GM19351 (cell line): ENCODE measurements around the gene PLBD2.

Source experiments
- ATAC-seq: cut with Tn5 transposase; IDR thresholded peaks from one replicate; pipeline ENCODE4 v1.9.1; 2021; ENCODE audit warnings: mild to moderate bottlenecking, moderate library complexity; ENCODE audit not compliant: unreplicated experiment

Gene PLBD2

DNA sequence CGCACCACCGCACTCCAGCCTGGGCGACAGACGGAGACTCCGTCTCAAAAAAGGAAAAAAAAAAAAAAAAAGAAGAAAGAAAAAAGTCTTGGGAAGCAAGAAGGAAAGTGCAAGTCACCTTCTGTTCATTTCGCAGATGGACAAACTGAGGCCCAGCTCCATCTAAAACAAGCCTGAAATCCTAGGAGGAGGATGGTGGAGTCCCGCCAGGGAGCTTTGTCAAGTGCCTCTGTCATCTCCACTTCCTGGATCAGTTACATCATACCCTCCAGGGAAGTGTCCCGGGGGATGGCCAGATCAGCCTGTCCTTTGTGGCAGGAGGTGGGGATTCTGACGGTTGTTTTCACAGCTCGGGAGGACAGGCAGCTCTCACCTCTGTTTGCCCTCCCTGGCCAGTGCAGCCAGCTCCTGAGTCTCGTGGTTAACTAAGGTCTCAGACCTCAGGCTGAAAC, 55.1 kb downstream of the PLBD2 start:
- ATAC-seq: no peak

GRCh38 chr12:113414519-113415038, 56.2 kb downstream of the PLBD2 start:
- ATAC-seq: no peak

- ATAC-seq: peak; percentile 40
Observed at GRCh38 chr12:113416091-113416754, 57.8 kb downstream of the PLBD2 start.

GRCh38 chr12:113418213-113418879, 60.0 kb downstream of the PLBD2 start:
- ATAC-seq: no peak

DNA sequence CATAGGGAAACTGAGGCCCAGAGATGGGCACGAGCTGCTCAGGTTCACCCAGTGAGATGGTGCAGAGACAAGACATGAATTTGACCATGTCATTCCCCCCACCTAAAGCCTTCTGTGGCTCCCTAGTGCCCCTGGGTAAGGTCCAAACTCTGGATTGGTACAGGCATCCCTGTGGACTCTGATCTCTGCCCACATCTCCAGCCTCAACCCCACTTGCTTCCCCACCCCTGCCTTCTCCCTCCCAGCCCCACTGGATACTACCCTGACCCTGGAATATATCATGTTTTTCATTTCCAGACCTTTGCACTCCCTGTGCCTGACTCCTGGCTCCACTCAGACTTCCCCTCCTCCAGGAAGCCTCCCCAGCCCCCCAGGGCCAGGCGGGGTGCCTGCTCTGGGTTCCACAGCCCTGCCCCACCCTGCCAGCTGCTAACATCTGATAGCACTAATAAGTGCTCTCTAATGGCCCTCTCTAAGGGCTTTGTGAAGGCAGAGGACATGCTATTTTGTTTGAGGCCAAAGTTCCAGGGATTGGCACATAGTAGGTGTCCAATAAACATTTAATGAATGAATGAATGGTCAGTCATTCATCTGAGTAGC, 62.7 kb downstream of the PLBD2 start:
- ATAC-seq: no peak

DNA sequence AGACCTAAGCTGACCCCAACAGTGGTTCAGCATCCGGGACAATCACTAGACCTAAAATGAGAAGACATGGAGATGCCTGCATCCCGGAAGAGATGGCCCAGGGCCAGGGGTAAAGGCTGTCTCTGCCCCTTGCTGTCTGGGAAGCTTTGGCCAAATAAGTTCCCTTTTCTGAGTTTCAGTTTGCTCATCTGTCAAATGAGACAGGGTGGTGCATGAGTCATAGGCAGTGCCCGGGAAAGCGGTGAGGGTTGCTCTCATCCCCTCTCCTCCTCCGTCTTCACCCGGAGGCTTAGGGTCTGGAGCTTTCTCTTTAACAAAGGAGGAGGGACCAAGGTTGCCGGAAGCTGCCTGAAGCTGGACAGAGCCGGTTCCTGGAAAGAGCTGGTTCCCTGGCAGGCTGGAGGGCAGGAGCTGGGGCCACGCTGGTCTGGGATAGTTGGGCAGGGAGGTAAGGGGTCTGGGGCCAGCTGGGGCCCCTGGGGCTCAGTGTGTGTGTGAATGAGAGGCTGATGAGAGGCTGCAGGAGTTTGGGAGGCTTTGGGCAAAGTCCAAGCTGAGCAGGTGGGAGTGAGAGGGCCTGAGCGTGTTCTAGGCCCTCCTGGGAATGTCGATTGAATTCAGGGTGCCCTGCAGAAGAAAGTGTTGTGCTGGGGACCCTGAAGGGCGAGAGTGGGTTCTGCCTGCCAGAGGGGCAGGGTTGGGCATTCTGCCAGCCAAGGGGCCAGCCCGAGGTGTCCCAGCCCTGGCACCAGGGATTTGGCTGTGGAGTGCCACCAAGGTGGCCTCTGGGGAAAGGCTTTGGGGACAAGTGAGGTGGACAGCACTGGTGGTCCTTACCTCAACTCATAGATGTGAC, 63.9 kb downstream of the PLBD2 start, which contains the start of gene SDSL:
TSS of gene SDSL (plus strand) at position 351 of the 856 bp plus-strand sequence. CDS start 5,603 bp downstream, outside the sequence.
- ATAC-seq: peak; percentile 75

DNA sequence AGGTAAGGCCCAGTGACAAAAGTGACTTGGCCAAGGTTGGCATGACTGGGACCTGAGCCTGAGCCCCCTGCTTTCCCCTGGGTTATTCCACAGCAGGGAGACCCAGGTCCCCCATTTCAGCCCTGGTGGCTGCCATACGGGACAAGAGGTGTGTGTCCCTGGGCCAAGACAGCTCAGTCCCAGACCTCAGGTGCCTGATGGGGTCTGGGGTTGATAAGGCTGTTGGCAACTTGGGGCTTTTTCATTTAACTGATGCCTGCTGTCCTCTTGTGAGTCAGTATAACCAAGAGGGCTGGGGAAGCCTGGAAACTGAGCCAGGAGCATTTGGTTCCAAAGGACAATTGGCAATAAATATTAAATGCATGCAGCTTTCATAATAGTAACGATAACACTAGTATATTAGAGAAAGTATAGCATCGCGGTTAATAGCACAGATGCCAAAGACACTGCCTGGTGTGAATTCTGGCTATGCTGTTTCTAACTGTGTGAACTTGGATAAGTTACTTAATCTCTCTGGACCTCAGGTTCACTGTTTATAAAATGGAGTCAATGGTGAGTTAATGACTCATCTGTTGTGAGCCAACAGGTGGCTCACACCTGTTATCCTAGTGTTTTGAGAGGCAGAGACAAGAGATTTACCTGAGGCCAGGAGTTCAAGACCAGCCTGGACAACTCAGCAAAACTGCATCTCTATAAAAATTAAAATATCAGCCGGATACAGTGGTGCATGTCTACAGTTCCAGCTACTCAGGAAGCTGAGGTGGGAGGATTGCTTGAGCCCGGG, 64.7 kb downstream of the PLBD2 start:
- no peak for ATAC-seq

DNA sequence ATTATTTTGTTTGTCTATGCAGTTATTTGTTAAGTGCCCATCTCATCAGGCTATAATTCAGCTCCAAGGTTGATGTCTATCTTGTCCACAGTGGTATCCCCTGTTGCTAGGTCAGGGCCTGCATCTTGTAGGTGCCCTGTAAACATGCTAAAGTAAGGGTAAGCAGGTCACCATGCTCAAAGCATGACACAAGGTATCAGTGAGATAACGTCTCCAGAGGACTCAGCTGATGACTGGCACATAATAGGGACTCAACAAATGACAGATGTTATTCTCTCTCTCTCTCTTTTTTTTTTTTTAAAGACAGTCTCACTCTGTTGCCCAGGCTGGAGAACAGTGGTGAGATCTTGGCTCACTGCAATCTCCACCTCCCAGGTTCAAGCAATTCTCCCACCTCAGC, 66.1 kb downstream of the PLBD2 start:
- no peak for ATAC-seq

DNA sequence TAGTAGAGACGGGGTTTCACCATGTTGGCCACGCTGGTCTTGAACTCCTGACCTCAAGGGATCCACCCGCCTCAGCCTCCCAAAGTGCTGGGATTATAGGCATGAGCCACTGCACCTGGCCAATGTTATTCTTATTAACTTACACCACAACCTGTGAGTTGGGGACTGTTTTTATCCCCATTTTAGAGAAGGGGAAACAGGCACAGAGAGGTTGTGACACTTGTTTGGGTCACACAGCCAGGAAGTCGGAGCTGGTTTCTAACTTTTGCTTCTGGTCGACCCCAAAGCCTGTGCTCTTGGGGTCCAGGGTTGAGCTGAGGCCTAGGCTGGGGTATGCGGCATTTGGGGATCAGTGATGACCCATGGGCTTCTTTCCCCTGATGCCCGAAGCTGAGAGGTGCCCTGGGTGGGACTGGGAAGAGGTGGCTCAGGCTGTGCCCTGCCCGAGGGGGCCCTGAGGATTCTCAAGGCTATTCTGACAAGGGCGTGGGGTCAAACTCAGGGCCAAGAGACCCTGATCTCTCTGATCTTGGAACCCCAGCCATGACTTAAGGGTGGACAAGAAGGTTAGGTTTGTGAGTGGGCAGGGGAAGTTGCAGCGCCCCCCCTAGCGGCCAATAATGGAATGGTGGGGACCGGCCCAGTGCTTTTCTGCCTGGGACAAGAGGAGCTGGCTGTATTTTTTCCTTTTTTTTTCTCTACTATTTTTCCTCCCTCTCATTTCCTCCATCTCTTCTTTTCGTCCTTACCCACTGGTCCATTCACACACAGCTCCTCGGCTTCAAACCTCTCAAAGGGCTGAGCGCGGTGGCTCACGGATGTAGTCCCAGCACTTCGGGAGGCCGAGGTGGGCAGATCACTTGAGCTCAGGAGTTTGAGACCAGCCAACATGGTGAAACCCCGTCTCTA, 66.8 kb downstream of the PLBD2 start:
- ATAC-seq: no peak

GRCh38 chr12:113425960-113426453, 67.6 kb downstream of the PLBD2 start:
- ATAC-seq: no peak

- no peak for ATAC-seq
Observed at GRCh38 chr12:113427882-113428281, 69.5 kb downstream of the PLBD2 start.

DNA sequence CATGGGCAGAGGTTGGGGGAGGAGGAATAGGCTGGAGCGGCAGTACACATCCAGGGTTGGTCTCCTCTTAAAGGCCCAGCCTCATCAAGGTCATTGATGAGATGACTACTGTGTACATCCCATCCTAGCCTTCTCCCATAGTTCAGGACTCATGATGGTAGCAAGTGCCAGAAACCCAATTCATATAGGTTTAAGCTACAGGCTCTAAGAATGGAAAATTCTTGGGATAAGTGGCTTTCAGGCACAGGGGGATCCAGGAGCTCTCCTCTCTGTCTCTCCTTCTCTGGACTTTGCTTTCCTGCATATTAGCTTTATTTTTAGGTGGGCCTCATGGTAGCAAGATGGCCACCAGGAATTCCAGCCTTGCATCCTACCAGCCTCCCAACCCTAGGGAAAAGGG, 70.1 kb downstream of the PLBD2 start:
- no peak for ATAC-seq

GRCh38 chr12:113432986-113433385, 74.6 kb downstream of the PLBD2 start:
- ATAC-seq: no peak

- ATAC-seq: no peak
Observed at GRCh38 chr12:113435367-113435766, 77.0 kb downstream of the PLBD2 start.

GRCh38 chr12:113436586-113436985, 78.2 kb downstream of the PLBD2 start:
- no peak for ATAC-seq

GRCh38 chr12:113436993-113437728, 78.8 kb downstream of the PLBD2 start:
- no peak for ATAC-seq

- no peak for ATAC-seq
Observed at GRCh38 chr12:113437729-113438100, 79.3 kb downstream of the PLBD2 start.
